ENCODE measurements around the gene MRAS. TPM values are rescaled to one million over a fixed set of nuclear protein-coding genes. Genes with fewer than 3 reads are reported as not detected.

The MRAS gene
- total and polyA plus RNA-seq, 2 of the 8 experiments (the other 6 are each of a cell fraction or from before 2014, with no cell fraction given), result 10.6 to 16.2 TPM

- no peak overlapping the region for H2AFZ ChIP-seq (ENCODE audit: low read length)
- H3K56ac ChIP-seq (replicated peaks; ENCODE audit: insufficient read length, low read depth, low read length), result no peak overlapping the region
- H3K23ac ChIP-seq (ENCODE audit: insufficient read length), result no peak overlapping the region
- no peak overlapping the region for H3K27ac ChIP-seq (ENCODE audit: low read depth, low read length)
- POLR2A ChIA-PET (ENCODE audit: partially characterized antibody), result no interaction called here
- CTCF ChIA-PET (ENCODE audit: partially characterized antibody), result interaction anchor here (0.6 to 5.7 kb wide), 6 partner anchors 12 to 442 kb away, joined by 3 to 31 read pairs (median 4); no protein-coding TSS in a partner anchor
- H2BK120ac ChIP-seq (replicated peaks; ENCODE audit: low read depth, low read length), result no peak overlapping the region
- no peak overlapping the region for H3K4me2 ChIP-seq (ENCODE audit: insufficient read depth in 1 of 2, low read depth in 2 of 2, low read length in 2 of 2)
- H4K20me1 ChIP-seq (replicated peaks in 1 of 2; ENCODE audit: control insufficient read depth in 1 of 2, insufficient read depth in 2 of 2, low read length in 2 of 2), result peaks cover 0 to 2% of the 10 kb centered on the region in 2 experiments
- H3K9ac ChIP-seq (replicated peaks in 1 of 4; ENCODE audit: extremely low read depth in 1 of 4, low read depth in 3 of 4, low read length in 3 of 4), result no peak overlapping the region
- no peak overlapping the region for H4K8ac ChIP-seq (ENCODE audit: extremely low read depth, insufficient read depth, low read length)
- FAIRE-seq (no peak), DNase-seq (ENCODE audit: low read depth in 1 of 2, low spot score in 2 of 2) (no peak)
- 88% methylated on average over 11 of the region's 11 CpGs; no CpG with 5 or more reads in 1 of the 2 experiments for WGBS, 2 experiments (ENCODE audit: extremely low coverage in 1 of 2, insufficient coverage in 1 of 2, insufficient read length in 1 of 2, insufficient replicate concordance in 2 of 2, low coverage in 1 of 2, low lambda C conversion rate in 2 of 2, missing lambda C conversion rate in 1 of 2)
- TF ChIP-seq CBX8 (IDR thresholded peaks at IDR 0.05; ENCODE audit: borderline replicate concordance, low read depth, low read length), result no peak
- no peak for TF ChIP-seq GTF2F1 (IDR thresholded peaks at IDR 0.05; ENCODE audit: borderline replicate concordance, low read depth, low read length)
- TF ChIP-seq EGR1 (IDR thresholded peaks at IDR 0.05; ENCODE audit: borderline replicate concordance, low read depth, low read length), result no peak
- TF ChIP-seq POLR2AphosphoS5 (IDR thresholded peaks at IDR 0.05; ENCODE audit: low read depth, low read length), result no peak
- no peak for TF ChIP-seq EZH2 (IDR thresholded peaks at IDR 0.05; ENCODE audit: low read depth, low read length, severe bottlenecking)
- no peak for TF ChIP-seq RXRA (IDR thresholded peaks at IDR 0.05; ENCODE audit: insufficient read depth, low read depth, low read length)
- TF ChIP-seq SRF (IDR thresholded peaks at IDR 0.05; ENCODE audit: low read depth, low read length), result no peak
- H3K79me2 ChIP-seq (ENCODE audit: control insufficient read depth in 1 of 2, insufficient read depth in 2 of 2, low read length in 2 of 2), result no peaks in the 10 kb centered on the region
- no peak overlapping the region for H4K91ac ChIP-seq (replicated peaks; ENCODE audit: insufficient read length, low read length)
- peaks cover 13 to 31% (median 25%) of the 10 kb centered on the region in 4 experiments for H3K27me3 ChIP-seq (replicated peaks in 1 of 4; ENCODE audit: control insufficient read depth in 3 of 4, extremely low read depth in 1 of 4, insufficient read depth in 3 of 4, low read length in 3 of 4)
- peaks cover 8% of the 10 kb centered on the region; the same call in 1 of the 2 replicates for H3K23me2 ChIP-seq (ENCODE audit: low read depth, low read length)
- no peak overlapping the region for H2AK5ac ChIP-seq (ENCODE audit: low read depth, low read length)
- H3K4me3 ChIP-seq (ENCODE audit: extremely low read depth in 1 of 4, insufficient read depth in 2 of 4, low read depth in 3 of 4, low read length in 4 of 4), result no peak overlapping the region
- H3K4ac ChIP-seq (replicated peaks; ENCODE audit: insufficient read length, low read depth, low read length), result no peak overlapping the region
- no peak overlapping the region for H2BK12ac ChIP-seq (ENCODE audit: low read depth, low read length)
- H3K36me3 ChIP-seq (ENCODE audit: control insufficient read depth in 2 of 4, insufficient read depth in 4 of 4, low read length in 3 of 4), result peaks cover 0 to 2% (median 0%) of the 10 kb centered on the region in 4 experiments; a peak in 1 of 8 replicates
- H3K4me1 ChIP-seq (replicated peaks in 1 of 4; ENCODE audit: control insufficient read depth in 3 of 4, insufficient read depth in 4 of 4, low read length in 3 of 4), result peaks cover 3 to 16% (median 6%) of the 10 kb centered on the region in 4 experiments
- peaks cover 3% of the 10 kb centered on the region; the same call in 1 of the 2 replicates for H3K79me1 ChIP-seq (ENCODE audit: low read depth, low read length)
- H3K18ac ChIP-seq (ENCODE audit: extremely low read depth, low read length), result no peak overlapping the region
- H3K9me3 ChIP-seq (ENCODE audit: insufficient read depth in 2 of 2, low read depth in 1 of 2, low read length in 1 of 2), result peaks cover 2 to 5% of the 10 kb centered on the region in 2 experiments
- H2BK20ac ChIP-seq (ENCODE audit: low read length), result no peak overlapping the region
- no peak overlapping the region for H3K14ac ChIP-seq (ENCODE audit: insufficient read length)
- no peak overlapping the region for H2BK5ac ChIP-seq (ENCODE audit: low read depth, low read length)
- no peak overlapping the region for H4K5ac ChIP-seq (ENCODE audit: insufficient read length, low read depth, low read length)
- H2BK15ac ChIP-seq (ENCODE audit: low read length), result no peak overlapping the region
These were observed 90.5 kb downstream of the MRAS start for GRCh38 chr3:138438896-138439295.
